RWPE2 (cell line): ENCODE results near the gene PRKG1.

ENCODE experiments used
- ATAC-seq: fragments of 200-7000 bp; cut with Tn5 transposase; 3 replicates; pipeline ENCODE4 v1.9.1; 2021; ENCODE audit warnings: low read depth
- DNase-seq: peaks from one replicate; pipeline ENCODE4 v3.0.0-alpha.2; 2020; ENCODE audit warnings: low spot score
- H3K27ac ChIP-seq: fragments of 450-650 bp; 2 replicates; pipeline ENCODE4 v1.5.1; 2017; ENCODE audit warnings: mild to moderate bottlenecking; ENCODE audit not compliant: poor library complexity, severe bottlenecking
- H3K27me3 ChIP-seq: fragments of 250-450 bp; sonication (Bioruptor Pico); 2 replicates; pipeline ENCODE4 v1.5.1; 2021; ENCODE audit warnings: mild to moderate bottlenecking, moderate library complexity; ENCODE audit not compliant: insufficient read depth, poor library complexity, severe bottlenecking
- H3K36me3 ChIP-seq: fragments of 250-450 bp; sonication (Bioruptor Pico); 2 replicates; pipeline ENCODE4 v1.5.1; 2020; ENCODE audit warnings: low read depth, mild to moderate bottlenecking, moderate library complexity
- H3K4me1 ChIP-seq: fragments of 250-450 bp; sonication (Bioruptor Pico); 2 replicates; pipeline ENCODE4 v1.5.1; 2021; ENCODE audit warnings: mild to moderate bottlenecking, moderate library complexity; ENCODE audit not compliant: insufficient read depth, poor library complexity, severe bottlenecking
- H3K4me3 ChIP-seq: fragments of 250-450 bp; sonication (Bioruptor Pico); 2 replicates; pipeline ENCODE4 v1.5.1; 2021; ENCODE audit warnings: mild to moderate bottlenecking, moderate library complexity; ENCODE audit not compliant: severe bottlenecking
- H3K9me3 ChIP-seq: fragments of 250-450 bp; sonication (Bioruptor Pico); 2 replicates; pipeline ENCODE4 v1.5.1; 2021; ENCODE audit warnings: mild to moderate bottlenecking, moderate library complexity; ENCODE audit not compliant: severe bottlenecking
- TF ChIP-seq, protein P1 (sequence below): fragments of 450-650 bp; IDR thresholded peaks from one replicate; pipeline ENCODE4 v1.5.1; 2017; ENCODE audit warnings: mild to moderate bottlenecking, moderate library complexity; ENCODE audit not compliant: poor library complexity, severe bottlenecking

PRKG1 gene

DNA sequence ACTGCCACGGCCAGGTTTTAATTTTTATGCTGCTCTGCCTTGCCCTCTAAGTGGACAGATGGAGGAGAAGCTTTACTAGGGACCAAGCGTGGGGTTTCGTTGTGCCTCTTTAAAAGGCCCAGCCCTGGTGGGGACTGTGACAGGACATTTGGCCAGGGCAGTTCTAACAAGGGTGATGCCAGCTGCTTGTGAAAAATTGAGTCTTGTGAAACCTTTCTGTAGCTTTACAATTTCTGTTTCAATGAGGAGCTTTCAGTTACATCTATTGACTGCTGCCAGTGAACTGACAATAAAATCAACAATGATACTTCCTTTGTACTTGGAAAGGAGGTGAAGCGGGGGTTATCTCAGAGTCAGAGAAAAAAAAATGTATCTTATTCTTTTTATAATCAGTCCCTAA, 858.2 kb downstream of the PRKG1 start:
- no peak for DNase-seq
- no peaks in the 10 kb centered on the region for H3K36me3 ChIP-seq
- no peak overlapping the region for H3K4me3 ChIP-seq
- no peaks in the 10 kb centered on the region for H3K9me3 ChIP-seq
- ATAC-seq: no peak
- H3K27ac ChIP-seq: no peak overlapping the region
- TF ChIP-seq, protein P1, sequence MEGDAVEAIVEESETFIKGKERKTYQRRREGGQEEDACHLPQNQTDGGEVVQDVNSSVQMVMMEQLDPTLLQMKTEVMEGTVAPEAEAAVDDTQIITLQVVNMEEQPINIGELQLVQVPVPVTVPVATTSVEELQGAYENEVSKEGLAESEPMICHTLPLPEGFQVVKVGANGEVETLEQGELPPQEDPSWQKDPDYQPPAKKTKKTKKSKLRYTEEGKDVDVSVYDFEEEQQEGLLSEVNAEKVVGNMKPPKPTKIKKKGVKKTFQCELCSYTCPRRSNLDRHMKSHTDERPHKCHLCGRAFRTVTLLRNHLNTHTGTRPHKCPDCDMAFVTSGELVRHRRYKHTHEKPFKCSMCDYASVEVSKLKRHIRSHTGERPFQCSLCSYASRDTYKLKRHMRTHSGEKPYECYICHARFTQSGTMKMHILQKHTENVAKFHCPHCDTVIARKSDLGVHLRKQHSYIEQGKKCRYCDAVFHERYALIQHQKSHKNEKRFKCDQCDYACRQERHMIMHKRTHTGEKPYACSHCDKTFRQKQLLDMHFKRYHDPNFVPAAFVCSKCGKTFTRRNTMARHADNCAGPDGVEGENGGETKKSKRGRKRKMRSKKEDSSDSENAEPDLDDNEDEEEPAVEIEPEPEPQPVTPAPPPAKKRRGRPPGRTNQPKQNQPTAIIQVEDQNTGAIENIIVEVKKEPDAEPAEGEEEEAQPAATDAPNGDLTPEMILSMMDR: no peak
- H3K27me3 ChIP-seq: peaks cover 7% of the 10 kb centered on the region
- H3K4me1 ChIP-seq: no peaks in the 10 kb centered on the region

DNA sequence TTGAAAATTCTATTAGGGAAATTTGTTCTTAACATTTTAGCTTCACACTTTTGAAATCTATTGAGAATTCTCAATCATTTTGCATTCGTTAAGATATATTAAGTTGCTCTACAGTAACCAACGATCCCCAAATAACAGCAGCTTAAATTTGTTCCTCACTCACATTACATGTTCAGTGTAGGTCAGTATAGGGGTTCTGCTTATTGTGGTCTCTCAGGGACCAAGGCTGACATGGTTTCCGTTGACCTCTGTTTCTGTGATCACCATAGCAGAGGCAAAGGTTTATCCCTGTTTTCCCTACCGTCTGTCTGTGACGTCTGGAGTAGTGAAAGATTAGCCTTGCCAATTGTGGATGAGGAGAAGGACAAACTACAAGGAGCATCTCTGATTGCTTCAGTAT, 860.1 kb downstream of the PRKG1 start:
- Histone ChIP-seq H3K4me1 (no peaks in the 10 kb centered on the region), H3K27ac (no peak overlapping the region), H3K9me3 (no peaks in the 10 kb centered on the region), H3K36me3 (no peaks in the 10 kb centered on the region), H3K27me3 (peaks cover 7% of the 10 kb centered on the region), H3K4me3 (no peak overlapping the region)
- DNase-seq: no peak
- no peak for ATAC-seq
- TF ChIP-seq, protein P1: no peak

DNA sequence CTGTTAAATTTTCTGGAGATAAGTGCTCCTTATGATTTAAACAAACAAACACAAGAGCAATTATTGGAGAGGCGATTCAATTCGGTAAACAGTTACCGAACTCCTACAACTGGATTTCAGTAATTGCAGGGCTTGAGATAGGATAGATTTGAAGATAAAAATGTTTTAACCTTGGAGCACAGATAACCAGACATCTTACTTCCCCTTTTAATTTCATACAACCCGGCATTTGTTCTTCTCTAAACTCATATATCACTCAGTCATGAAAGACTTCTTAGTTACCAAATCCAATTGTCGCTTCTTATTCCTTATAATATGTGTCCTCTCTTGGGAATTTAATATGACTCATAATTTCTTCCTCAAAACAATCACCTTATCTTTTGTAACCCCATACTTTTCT, 861.1 kb downstream of the PRKG1 start:
- no peaks in the 10 kb centered on the region for H3K4me1 ChIP-seq
- H3K27me3 ChIP-seq: peaks cover 7% of the 10 kb centered on the region
- no peaks in the 10 kb centered on the region for H3K36me3 ChIP-seq
- no peak overlapping the region for H3K27ac ChIP-seq
- DNase-seq: no peak
- H3K4me3 ChIP-seq: no peak overlapping the region
- H3K9me3 ChIP-seq: no peaks in the 10 kb centered on the region
- TF ChIP-seq, protein P1: no peak
- ATAC-seq: no peak

DNA sequence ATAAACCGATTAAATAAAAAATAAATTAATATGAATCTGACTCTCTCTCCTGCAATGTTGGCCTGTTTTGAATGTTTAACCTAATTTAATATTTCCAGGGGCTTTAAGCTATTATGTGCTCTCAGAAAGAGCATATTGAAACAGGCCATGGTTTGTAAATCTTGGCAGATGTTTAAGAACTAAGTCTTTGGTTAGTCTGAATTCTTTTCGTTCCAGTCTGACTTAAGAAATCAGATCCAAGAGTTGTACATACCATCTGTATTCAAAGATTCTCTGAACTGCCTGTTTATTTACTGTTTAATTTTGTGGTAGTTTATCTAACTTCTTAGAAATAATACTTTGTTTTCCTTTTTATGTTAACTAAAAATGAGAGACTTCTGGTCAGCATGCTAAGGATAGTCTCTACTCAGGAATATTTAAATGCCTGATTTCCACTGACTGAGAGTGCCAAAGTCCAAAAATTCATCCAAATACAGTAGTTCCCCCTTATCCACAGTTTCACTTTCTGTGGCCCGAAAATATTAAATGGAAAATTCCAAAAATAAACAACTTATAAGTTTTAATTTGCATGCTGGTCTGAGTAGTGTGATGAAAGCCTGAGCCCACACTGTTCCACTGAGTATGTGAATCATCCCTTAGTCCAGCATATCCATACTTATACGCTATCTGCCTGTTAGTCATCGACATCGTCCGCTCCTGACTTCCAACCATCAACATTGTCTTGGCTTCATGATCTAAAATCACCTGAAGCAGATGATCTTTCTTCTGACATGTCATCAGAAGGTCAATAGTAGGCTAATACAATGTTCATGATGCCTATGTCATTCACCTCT, 863.2 kb downstream of the PRKG1 start:
- DNase-seq (no peak), ATAC-seq (no peak)
- Histone ChIP-seq H3K27me3 (peaks cover 7% of the 10 kb centered on the region), H3K9me3 (no peaks in the 10 kb centered on the region), H3K4me1 (no peaks in the 10 kb centered on the region), H3K36me3 (no peaks in the 10 kb centered on the region), H3K27ac (no peak overlapping the region), H3K4me3 (no peak overlapping the region)
- TF ChIP-seq, protein P1: no peak

DNA sequence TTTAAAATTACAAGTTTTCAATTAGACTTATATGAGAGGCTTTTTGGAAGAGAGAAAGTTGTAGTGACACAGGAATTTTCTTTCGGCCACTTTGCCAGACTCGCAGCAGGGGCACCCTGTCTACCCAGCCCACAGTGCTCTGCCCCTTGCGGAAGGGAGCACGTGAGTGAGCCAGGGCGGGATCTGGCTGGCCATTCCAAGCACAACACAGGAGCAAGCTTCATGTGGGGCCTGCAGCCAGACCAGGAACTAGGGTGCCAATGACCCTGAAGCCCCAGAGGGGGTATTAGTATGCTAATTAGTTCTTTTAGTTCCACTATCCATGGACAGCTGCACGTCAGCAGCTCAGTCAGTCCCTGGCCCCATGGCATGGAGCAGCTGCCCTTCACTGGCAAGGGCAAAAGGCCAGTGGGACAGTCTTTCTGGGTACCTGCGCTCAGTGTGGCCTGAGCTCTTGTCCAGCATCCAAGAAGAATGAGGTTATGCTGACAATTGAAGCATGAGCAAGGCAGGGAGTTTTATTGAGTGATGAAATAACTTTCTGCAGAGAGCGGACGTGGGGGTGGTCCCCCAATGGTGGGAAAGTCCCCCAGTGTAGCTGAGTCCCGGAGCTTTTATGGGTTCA, 876.2 kb downstream of the PRKG1 start:
- ATAC-seq (no peak), DNase-seq (no peak)
- Histone ChIP-seq H3K27ac (no peak overlapping the region), H3K4me3 (no peak overlapping the region), H3K4me1 (no peaks in the 10 kb centered on the region), H3K27me3 (peaks cover 2% of the 10 kb centered on the region), H3K36me3 (no peaks in the 10 kb centered on the region), H3K9me3 (no peaks in the 10 kb centered on the region)
- TF ChIP-seq, protein P1: no peak
